Measurements from ENCODE around the gene CDCA7L. TPM values are rescaled to one million over a fixed set of nuclear protein-coding genes. Genes with fewer than 3 reads are reported as not detected.
A peak's percentile ranks its signal among the peaks of the same experiment; 100 is the strongest.

CDCA7L gene
- total and polyA plus RNA-seq, 2 experiments from 2014 or later: 26.8 to 61.1 TPM

GRCh38 chr7:21980926-21981500 is 35.3 kb upstream of the CDCA7L start:
- Histone ChIP-seq H3K27ac (no peak overlapping the region), H3K36me3 (no peaks in the 10 kb centered on the region), H3K27me3 (no peaks in the 10 kb centered on the region), H3K4me1 (ENCODE audit: low read depth) (peaks cover 8% of the 10 kb centered on the region), H3K4me3 (no peak overlapping the region), H3K9me3 (ENCODE audit: low read depth) (no peaks in the 10 kb centered on the region)
- no peak for TF ChIP-seq CTCF (IDR thresholded peaks at IDR 0.05; ENCODE audit: low read depth, low read length)
- no peak for DNase-seq (ENCODE audit: low read depth in 1 of 2, low spot score in 1 of 2)

- no peaks in the 10 kb centered on the region for H3K9me3 ChIP-seq (ENCODE audit: low read depth)
- TF ChIP-seq CTCF (IDR thresholded peaks at IDR 0.05; ENCODE audit: low read depth, low read length): no peak
- H3K4me1 ChIP-seq (ENCODE audit: low read depth): peaks cover 9% of the 10 kb centered on the region
- no peak overlapping the region for H3K4me3 ChIP-seq
- H3K27me3 ChIP-seq: no peaks in the 10 kb centered on the region
- no peaks in the 10 kb centered on the region for H3K36me3 ChIP-seq
- DNase-seq (ENCODE audit: low read depth in 1 of 2, low spot score in 1 of 2): no peak
- H3K27ac ChIP-seq: no peak overlapping the region
Observed at GRCh38 chr7:21972397-21972784, 26.7 kb upstream of the CDCA7L start.

- Histone ChIP-seq H3K27ac (no peak overlapping the region), H3K9me3 (ENCODE audit: low read depth) (no peaks in the 10 kb centered on the region), H3K4me1 (ENCODE audit: low read depth) (peaks cover 9% of the 10 kb centered on the region), H3K27me3 (no peaks in the 10 kb centered on the region), H3K36me3 (no peaks in the 10 kb centered on the region), H3K4me3 (no peak overlapping the region)
- no peak for DNase-seq (ENCODE audit: low read depth in 1 of 2, low spot score in 1 of 2)
- no peak for TF ChIP-seq CTCF (IDR thresholded peaks at IDR 0.05; ENCODE audit: low read depth, low read length)
Observed at GRCh38 chr7:21971780-21972396, 26.2 kb upstream of the CDCA7L start.

- no peak overlapping the region for H3K27ac ChIP-seq
- no peaks in the 10 kb centered on the region for H3K36me3 ChIP-seq
- H3K27me3 ChIP-seq: no peaks in the 10 kb centered on the region
- no peak for DNase-seq (ENCODE audit: low read depth in 1 of 2, low spot score in 1 of 2)
- no peak overlapping the region for H3K4me3 ChIP-seq
- no peaks in the 10 kb centered on the region for H3K9me3 ChIP-seq (ENCODE audit: low read depth)
- no peak for TF ChIP-seq CTCF (IDR thresholded peaks at IDR 0.05; ENCODE audit: low read depth, low read length)
- peaks cover 15% of the 10 kb centered on the region for H3K4me1 ChIP-seq (ENCODE audit: low read depth)
Observed at GRCh38 chr7:21969822-21970221, 24.1 kb upstream of the CDCA7L start.

- Histone ChIP-seq H3K36me3 (no peaks in the 10 kb centered on the region), H3K9me3 (ENCODE audit: low read depth) (no peaks in the 10 kb centered on the region), H3K4me3 (no peak overlapping the region), H3K27ac (no peak overlapping the region), H3K27me3 (no peaks in the 10 kb centered on the region), H3K4me1 (ENCODE audit: low read depth) (peaks cover 15% of the 10 kb centered on the region)
- TF ChIP-seq CTCF (IDR thresholded peaks at IDR 0.05; ENCODE audit: low read depth, low read length): no peak
- peak in 1 of 2 donors; percentile 59 for DNase-seq (ENCODE audit: low read depth in 1 of 2, low spot score in 1 of 2)
Observed at GRCh38 chr7:21967598-21968003, 21.9 kb upstream of the CDCA7L start.

All from cardiac muscle cell (in vitro differentiated cells and primary cell).